ENCODE data around the gene SPP1.
A peak's percentile ranks its signal among the peaks of the same experiment; 100 is the strongest.
"Not testable (repeated sequence)": the region's sequence is repeated elsewhere in the genome, so short reads cannot be mapped to it uniquely, and the experiment has no call there.

SPP1 gene

DNA sequence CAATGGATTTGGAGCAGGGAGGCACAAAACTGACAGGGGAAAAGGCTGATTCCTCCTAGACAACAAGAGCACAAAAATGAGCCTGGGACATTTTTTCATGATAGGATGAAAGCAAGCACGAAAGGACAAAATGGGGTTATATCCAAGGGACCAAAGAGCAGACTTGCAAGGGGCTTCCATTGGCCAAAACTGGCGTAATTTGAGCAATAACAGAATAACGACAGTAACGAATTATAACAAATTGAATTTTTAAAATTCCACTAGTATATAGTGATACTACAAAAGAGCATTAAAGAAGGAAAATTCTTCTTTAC is 10.3 kb downstream of the SPP1 start:
- no peak for DNase-seq (ENCODE audit: low read depth in 2 of 3, low spot score in 1 of 3)

DNA sequence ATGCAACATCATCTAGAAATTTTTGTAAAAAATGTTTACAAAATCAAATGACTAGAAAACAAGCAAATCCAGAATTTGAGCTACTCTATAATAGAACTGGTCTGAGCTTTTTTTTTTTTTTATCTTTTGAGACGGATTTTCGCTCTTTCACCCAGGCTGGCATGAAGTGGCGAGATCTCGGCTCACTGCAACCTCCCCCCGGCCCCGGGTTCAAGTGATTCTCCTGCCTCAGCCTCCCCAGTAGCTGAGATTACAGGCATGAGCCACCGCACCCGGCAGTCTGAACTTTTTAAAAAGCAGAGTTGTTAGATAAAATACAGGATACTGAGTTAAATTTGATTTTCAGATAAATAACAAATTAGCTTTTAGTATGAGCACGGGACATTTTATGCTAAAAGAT is 11.0 kb downstream of the SPP1 start:
- DNase-seq (ENCODE audit: low read depth in 2 of 3, low spot score in 1 of 3) = no peak

DNA sequence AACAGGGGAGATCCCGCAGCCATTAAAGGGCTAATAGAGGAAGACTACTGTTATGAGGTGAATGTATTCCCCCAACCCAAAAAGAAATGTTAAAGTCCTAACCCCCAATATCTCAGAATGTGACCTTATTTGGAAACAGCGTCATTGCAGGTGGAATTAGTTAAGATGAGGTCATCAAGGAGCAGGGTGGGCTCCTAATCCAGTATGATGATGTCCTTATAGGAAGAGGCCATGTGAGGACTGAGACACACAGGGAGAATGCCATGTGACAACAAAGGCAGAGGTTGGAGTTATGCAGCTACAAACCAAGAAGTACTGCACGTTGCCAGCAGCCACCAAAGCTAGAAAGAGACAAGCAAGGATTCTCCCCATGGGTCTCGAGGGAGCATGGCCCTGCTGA is 14.3 kb downstream of the SPP1 start:
- no peak for DNase-seq (ENCODE audit: low read depth in 2 of 3, low spot score in 1 of 3)

DNA sequence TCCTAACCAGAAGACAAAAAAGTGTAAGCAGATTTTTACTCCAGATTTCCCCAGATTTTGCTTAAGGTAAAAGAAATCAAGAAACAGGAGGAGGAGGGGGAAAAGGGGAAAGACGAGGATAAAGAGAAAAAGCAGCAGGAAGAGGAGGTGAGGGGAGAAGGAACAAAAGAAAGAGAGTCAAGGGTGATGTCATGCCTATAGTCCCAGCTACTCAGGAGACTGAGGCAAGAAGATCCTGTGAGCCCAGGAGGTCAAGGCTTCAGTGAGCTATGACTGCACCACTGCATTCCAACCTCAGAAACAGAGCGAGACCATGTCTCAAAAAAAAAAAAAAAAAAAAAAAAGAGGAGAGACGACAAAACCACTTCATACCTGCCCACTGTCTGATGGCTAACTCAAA is 19.9 kb downstream of the SPP1 start:
- DNase-seq (ENCODE audit: low read depth in 2 of 3, low spot score in 1 of 3) = no peak

DNA sequence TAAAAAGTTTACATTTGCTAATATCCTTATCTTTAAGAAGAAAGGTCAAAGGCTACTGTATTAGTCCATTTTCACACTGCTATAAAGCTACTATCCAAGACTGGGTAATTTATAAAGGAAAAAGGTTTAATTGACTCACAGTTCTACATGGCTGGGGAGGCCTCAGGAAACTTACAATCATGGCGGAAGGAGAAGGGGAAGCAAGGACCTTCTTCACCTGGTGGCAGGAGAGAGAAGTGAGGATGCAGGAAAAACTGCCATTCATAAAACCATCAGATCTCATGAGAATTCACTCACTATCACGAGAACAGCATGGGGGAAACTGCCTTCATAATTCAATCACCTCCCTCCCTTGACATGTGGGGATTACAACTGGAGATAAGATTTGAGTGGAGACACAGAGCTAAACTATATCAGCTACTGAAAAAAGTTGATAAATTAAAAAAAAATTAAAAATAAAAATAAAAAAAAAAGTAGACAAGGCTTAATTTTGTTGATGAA is 23.7 kb downstream of the SPP1 start:
- not testable (repeated sequence) for DNase-seq (ENCODE audit: low read depth in 2 of 3, low spot score in 1 of 3)

DNA sequence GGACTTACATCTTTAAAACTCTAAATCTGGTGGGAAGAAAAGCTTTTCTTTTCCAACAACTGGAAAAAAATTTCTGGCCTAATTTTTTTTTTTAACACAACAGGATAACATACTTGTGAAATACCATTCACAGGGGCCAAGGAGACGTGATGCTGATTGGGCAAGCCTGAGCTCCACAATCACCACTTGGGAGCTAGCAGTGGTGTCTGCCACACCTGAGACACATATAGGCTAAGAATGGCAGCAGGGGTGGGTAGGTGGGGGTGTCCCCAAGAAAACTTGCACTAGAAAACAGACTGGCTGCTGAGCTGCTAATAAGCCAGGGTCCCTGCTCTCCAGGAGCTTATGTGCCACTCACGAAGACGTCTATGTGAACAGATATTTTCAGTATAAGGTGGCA is 26.4 kb downstream of the SPP1 start:
- no peak for DNase-seq (ENCODE audit: low read depth in 2 of 3, low spot score in 1 of 3)

DNA sequence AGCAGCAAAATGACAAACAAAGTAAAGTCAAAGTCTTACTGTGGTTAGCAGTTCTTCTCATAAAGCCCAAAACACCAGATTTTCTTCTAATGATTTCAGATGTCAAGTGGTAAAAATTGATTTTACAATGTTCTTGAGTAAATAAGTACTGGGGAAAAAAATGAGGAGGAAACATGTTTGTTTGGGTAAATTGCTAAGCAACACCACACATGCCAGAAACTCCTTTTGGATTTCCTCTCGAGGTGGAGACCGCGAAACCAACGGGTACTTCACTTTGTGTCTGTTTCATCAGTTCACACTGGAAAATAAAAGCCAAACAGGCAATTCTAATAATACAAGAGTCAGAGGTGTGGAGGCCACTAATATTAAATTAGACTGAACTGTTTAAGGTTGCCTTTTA is 27.3 kb downstream of the SPP1 start:
- DNase-seq (ENCODE audit: low read depth in 2 of 3, low spot score in 1 of 3) = no peak

DNA sequence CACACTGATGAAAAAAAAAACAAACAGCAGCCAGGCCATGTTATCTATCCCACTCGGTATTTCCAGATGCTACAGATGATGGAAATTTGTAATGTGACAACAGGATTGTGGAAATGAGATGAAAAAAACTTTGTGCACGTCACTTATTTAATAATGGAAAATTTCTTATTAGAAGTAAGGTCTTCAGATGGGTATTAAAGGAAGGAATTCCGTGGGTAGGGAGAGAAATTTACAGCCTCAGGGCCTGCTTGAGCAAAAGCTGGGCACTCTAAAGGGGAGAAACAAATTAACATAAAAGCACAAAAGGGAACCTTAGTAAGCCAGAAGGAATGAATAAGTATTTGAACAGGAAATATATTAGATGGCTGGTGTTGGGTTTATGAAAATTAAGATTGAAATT is 27.7 kb downstream of the SPP1 start:
- no peak for DNase-seq (ENCODE audit: low read depth in 2 of 3, low spot score in 1 of 3)

DNA sequence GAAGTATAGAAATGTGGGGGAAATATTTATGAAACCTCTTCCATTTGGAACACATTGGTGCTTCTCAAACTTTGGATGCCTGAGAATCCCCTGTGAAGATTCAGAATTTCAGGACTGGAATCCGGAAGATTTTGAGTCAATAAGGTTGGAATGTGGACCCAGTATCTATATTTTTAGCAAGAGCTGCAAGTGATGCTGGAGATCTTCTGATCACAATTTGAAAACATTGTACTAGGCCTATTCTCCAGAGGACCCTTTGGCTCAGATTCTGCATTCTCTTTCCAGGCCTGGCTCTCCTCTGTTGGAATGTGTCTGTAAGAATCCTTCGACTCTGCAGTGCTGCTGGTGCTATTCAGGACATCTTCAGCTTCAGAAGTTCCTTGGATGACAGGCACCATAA is 29.6 kb downstream of the SPP1 start:
- DNase-seq (ENCODE audit: low read depth in 2 of 3, low spot score in 1 of 3) = no peak

DNA sequence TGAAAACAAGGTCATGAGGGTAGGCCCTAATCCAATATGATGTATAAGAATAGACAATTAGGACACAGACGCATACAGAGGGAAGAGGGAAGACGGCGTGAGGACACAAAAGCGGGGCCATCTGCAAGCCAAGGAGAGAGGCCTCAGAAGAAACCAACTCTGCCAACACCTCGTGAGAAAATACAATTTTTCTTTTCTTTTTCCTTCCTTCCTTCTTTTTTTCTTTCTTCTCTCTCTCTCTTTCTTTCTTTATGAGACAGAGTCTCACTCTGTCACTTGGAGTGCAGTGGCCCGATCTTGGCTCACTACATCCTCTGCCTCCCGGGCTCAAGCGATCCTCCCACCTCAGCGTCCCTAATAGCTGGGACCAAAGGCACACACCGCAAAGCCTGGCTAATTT is 30.4 kb downstream of the SPP1 start:
- no peak for DNase-seq (ENCODE audit: low read depth in 2 of 3, low spot score in 1 of 3)

DNA sequence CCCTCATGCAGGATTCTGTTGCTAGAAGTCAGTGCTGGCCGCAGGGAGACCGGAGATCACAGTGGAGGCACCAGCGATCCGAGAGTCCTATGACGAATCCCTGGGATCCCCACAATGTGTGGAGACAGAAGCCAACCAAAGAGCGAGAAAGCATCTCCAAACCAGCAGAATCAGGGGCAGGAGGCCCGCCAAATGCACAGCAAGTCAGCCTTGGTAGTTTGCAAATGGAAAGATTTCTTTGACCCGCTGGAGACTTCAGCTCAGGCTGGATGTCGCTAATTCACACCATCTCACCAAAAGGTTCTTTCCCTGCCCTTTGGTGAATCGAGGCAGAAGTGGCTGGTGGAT is 31.4 kb downstream of the SPP1 start:
- DNase-seq (ENCODE audit: low read depth in 2 of 3, low spot score in 1 of 3) = no peak

DNA sequence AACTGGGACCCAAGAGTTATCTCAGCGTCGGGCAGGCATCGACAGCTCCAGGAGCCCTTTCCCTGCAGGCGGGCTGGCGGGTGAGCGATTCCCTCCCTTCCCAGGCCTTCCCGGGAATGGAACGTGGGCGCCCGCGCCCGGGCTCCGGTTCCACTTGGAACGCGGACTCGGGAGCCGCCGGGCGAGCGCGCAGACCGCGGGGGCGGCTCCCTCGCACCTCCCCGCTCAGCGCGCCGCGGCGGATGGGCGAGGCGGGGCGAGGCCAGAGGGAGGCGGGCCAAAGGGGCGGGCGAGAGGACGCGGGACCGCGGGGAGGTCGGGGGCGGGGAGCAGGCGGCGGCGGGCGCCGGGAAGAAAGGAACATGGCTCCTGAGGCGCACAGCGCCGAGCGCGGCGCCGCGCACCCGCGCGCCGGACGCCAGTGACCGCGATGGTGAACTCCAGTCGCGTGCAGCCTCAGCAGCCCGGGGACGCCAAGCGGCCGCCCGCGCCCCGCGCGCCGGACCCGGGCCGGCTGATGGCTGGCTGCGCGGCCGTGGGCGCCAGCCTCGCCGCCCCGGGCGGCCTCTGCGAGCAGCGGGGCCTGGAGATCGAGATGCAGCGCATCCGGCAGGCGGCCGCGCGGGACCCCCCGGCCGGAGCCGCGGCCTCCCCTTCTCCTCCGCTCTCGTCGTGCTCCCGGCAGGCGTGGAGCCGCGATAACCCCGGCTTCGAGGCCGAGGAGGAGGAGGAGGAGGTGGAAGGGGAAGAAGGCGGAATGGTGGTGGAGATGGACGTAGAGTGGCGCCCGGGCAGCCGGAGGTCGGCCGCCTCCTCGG is 32.0 kb downstream of the SPP1 start, which contains the start of gene PKD2:
PKD2 (plus strand) TSS at position 332 of the 818 bp plus-strand sequence; CDS start at position 431, 99 bp downstream.
- peak; percentile 62 to 75 (median 72) for DNase-seq (ENCODE audit: low read depth in 2 of 3, low spot score in 1 of 3)

DNA sequence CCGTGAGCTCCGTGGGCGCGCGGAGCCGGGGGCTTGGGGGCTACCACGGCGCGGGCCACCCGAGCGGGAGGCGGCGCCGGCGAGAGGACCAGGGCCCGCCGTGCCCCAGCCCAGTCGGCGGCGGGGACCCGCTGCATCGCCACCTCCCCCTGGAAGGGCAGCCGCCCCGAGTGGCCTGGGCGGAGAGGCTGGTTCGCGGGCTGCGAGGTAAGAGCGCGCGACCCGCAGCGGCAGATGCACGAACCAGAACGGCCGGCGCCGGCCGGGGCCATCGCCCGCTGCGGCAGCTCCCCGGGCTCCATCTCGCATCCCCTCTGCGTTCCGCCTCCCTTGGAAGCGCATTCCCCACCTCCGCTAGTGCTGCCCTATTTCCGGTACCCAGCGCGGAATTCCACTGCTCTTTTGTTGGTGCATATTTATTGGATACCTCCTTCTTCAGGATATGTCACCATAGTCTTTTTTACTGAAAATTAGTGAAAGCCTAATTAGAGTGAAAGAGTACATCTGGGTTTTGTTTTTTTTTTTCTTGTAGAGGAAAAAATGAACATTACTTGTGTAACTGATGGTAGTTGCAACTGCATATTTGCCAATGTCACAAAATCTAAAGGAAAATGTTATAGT is 32.7 kb downstream of the SPP1 start:
- no peak for DNase-seq (ENCODE audit: low read depth in 2 of 3, low spot score in 1 of 3)

DNA sequence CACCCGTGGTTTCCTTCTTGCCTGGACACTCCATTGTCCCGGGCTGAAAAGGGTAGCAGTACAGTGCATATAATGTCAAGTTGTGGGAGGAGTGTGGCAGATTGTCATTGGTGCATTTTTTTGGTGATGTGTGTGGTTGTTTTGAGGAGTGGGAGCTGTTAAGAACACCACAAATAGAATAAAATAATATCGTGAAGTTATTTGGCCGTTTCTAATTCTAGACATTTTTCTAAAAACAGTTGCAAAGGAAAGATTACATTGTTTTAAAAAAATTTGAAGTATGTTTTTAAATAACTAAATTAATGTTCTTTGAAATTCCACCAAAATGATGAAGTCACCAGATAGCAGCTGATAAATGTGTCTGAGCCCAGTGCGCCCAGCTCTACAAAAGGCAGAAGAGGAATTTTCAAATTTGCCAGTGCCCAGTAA is 33.2 kb downstream of the SPP1 start:
- DNase-seq (ENCODE audit: low read depth in 2 of 3, low spot score in 1 of 3) = no peak

DNA sequence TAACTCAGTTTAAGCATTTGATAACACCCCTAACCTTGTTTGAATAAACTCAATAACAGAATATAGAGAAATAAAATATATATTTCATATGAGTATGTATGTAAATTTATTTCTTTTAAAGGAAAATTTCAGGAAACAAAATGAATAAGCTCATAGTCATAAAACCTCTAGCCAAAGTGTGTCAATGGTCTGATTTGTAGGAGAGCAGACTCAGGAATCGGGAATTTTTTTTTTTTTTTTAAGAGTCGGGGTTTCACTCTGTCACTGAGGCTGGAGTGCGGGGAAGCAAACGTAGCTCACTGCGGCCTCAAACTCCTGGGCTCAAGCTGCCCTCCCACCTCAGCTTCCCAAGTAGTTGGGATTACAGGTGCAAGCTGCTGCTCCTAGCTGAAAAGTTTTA is 34.4 kb downstream of the SPP1 start:
- no peak for DNase-seq (ENCODE audit: low read depth in 2 of 3, low spot score in 1 of 3)

DNA sequence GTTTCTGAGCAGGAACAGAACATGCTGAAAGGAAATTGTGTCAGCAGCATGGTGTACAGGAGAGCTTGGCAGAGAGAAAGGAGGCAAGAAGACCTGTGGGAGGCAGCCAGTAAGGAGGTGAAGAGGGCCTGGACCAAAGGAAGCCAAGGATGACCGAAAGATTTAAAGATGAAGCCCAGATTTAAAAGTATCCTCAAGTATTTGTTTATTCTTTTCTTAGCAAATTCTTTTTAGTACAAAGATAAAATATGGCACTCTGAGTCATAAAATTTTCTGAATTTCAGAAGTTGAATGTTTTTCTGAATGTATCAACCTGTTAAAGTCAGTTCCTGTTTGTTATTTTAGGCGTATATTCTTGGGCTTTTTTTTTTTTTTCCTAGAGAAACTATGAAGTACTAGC is 35.5 kb downstream of the SPP1 start:
- DNase-seq (ENCODE audit: low read depth in 2 of 3, low spot score in 1 of 3) = no peak

DNA sequence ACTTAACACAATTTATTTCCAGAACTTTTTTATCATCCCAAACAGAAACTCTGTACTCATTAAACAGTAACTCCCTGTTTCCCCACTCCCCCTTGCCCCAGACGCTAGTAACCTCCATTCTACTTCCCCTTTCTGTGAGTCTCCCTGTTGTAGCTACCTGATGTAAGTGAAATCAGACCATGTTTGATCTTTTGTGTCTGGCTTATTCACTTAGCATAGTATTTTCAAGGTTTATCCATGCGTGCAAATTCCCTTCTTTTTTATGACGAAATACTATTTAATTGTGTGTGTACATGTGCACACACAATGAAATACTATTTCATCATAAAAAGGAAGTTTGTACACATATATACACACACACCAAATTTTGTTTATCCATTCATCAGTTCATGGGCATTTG is 37.1 kb downstream of the SPP1 start:
- DNase-seq (ENCODE audit: low read depth in 2 of 3, low spot score in 1 of 3) = no peak

DNA sequence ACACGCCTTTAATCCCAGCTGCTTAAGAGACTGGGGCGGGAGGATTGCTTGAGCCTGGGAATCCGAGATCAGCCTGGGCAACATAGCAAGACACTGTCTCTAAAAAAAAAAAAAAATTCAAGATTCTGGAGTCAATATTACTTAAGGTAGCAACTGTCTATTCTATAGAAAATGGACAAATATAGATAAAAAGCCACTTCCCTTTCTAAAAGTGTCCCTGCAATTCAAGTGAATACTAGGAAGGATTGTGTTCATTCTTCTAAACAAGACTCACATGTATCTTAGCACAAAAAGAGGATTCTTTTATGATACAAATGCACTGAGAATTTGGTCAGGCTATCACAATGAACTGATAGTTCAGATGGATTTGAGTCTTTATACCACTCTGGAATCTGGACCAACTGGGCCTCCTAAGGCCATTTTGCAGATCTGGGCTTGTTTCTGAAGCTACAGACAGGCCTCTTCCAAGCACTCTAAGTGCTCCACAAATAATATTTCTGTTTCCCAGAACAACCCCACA is 38.9 kb downstream of the SPP1 start:
- DNase-seq (ENCODE audit: low read depth in 2 of 3, low spot score in 1 of 3) = no peak

DNA sequence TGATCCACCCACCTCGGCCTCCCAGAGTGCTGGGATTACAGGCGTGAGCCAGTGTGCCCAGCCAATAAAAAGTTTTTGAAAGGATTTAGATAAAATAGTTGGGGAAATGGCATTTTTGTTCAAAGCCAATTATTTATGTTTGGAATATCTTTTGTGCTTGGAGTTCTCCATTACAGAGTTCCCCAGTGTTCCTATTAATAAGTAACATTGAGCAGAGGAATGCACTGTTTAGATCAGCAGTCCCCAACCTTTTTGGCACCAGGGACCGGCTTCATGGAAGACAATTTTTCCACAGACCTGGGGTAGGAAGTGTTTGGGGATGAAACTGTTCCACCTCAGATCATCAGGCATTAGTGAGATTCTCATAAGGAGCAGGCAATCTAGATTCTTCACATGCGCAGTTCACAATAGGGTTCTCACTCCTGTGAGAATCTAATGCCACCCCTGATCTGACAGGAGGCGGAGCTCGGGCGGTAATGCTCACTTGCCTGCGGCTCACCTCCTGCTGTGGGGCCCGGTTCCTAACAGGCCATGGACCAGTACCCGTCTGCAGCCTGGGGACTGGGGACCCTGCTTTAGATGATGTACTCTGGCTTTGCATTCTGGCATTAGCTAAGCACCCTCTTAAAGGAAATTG is 40.3 kb downstream of the SPP1 start:
- DNase-seq (ENCODE audit: low read depth in 2 of 3, low spot score in 1 of 3) = no peak

DNA sequence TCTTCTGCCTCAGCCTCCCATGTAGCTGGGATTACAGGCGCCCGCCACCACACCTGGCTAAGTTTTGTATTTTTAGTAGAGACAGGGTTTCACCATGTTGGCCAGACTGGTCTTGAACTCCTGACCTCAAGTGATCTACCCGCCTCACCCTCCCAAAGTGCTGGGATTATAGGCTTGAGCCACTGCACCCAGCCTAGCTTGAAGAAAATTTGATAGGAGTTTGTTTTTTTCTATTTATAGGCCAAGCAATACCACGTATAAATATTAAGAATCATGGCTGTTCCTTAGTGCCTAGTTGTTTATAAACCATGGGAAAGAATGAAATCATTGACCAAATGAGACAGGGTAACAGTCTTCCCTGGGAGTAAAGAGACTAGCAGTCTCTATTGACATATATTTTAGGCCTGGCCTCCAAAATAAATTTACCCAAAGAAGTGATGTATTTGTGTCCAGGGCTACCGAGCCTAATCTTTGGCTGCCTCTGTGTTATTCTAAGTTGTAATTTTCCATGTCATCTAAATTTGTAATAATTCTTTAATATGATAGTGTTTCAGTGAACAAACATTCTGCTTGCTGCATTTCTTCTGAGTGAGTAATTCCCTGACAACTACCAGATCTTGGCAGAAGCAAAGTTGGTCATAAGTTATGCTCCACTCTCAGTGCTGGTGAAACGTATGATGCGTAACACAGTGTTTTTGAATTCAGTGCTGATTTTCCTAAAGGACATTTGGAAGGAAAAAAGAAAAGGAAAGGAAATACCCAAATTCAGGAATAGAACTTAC is 42.2 kb downstream of the SPP1 start:
- no peak for DNase-seq (ENCODE audit: low read depth in 2 of 3, low spot score in 1 of 3)

DNA sequence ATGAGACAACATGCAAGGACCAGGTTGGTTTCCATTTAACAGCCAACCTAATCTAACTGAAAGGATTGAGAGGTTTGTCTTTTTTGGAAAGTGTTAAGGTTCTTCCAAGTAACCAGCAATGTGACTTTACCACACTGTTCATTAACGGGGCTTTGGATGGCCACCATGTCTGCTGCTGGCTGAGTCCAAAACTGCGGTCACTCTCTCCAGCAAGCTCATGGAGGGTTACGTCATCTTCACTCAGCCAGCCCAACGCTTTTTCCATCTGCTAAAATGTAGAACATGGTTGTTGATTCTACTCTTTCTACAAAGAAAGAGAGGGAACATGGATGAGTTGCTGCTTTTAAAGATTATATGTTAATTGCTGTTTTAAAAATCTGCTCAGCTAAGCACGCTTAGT is 43.0 kb downstream of the SPP1 start:
- DNase-seq (ENCODE audit: low read depth in 2 of 3, low spot score in 1 of 3) = no peak

All from stimulated activated CD4-positive, alpha-beta T cell treated with anti-CD3 and anti-CD28 coated beads, Interleukin-12 subunit alpha, Interleukin-12 subunit beta, amount 100 ng/mL, for 48 hours (primary cell).